Keratinocyte (primary cell): ENCODE measurements around the gene FGGY. TPM values are rescaled to one million over a fixed set of nuclear protein-coding genes. Genes with fewer than 3 reads are reported as not detected.

ENCODE experiments used
- DNase-seq: peaks from one replicate; pipeline ENCODE4 v3.0.0-alpha.2; 2011; ENCODE audit warnings: low read depth, missing footprints, low spot score
- FAIRE-seq: peaks from 2 replicates; lab custom pipeline; 2011; peaks lifted over from hg19 to GRCh38; lab: Jason Lieb, UNC
- H2AFZ ChIP-seq: 2 replicates; pipeline ENCODE4 v1.6.0; 2012; ENCODE audit warnings: low read length, control low read depth, inconsistent platforms; ENCODE audit not compliant: control insufficient read depth
- H3K27ac ChIP-seq: 2 replicates; pipeline ENCODE4 v1.5.1; 2011; ENCODE audit warnings: low read length; ENCODE audit not compliant: control insufficient read depth, insufficient read depth
- H3K27me3 ChIP-seq: 3 replicates; pipeline ENCODE4 v1.6.0; 2011; ENCODE audit warnings: low read length; ENCODE audit not compliant: control insufficient read depth, insufficient read depth; ENCODE audit errors: extremely low read depth
- H3K36me3 ChIP-seq, 2 experiments: 2 replicates in 1 of 2; 3 replicates in 1 of 2; pipeline ENCODE4 v1.5.1; 2011; ENCODE audit warnings: low read length in 2 of 2, mild to moderate bottlenecking in 1 of 2; ENCODE audit not compliant: control insufficient read depth in 2 of 2, insufficient read depth in 2 of 2; ENCODE audit errors: extremely low read depth in 1 of 2
- H3K4me1 ChIP-seq: 3 replicates; pipeline ENCODE4 v1.5.1; 2011; ENCODE audit warnings: low read length; ENCODE audit not compliant: control insufficient read depth, insufficient read depth; ENCODE audit errors: extremely low read depth
- H3K4me2 ChIP-seq: 3 replicates; pipeline ENCODE4 v1.6.0; 2011; ENCODE audit warnings: low read depth, low read length; ENCODE audit not compliant: control insufficient read depth, insufficient read depth; ENCODE audit errors: extremely low read depth
- H3K4me3 ChIP-seq, 3 experiments: fragments of 200-600 bp in 1 of 3; sonication (generic) in 1 of 3; 2 replicates in 2 of 3; 3 replicates in 1 of 3; pipeline ENCODE4 v1.5.1; 2011 to 2016; ENCODE audit warnings: low read length in 3 of 3, mild to moderate bottlenecking in 3 of 3, control low read depth in 2 of 3, inconsistent platforms in 1 of 3, low read depth in 1 of 3, mixed read lengths in 1 of 3, mixed run types in 1 of 3, moderate library complexity in 1 of 3; ENCODE audit not compliant: control insufficient read depth in 2 of 3, insufficient read depth in 2 of 3; ENCODE audit errors: extremely low read depth in 1 of 3
- H3K79me2 ChIP-seq: 2 replicates; pipeline ENCODE4 v1.6.0; 2012; ENCODE audit warnings: low read length; ENCODE audit not compliant: control insufficient read depth, insufficient read depth
- H3K9ac ChIP-seq: 3 replicates; pipeline ENCODE4 v1.6.0; 2011; ENCODE audit warnings: low read length; ENCODE audit not compliant: control insufficient read depth, insufficient read depth; ENCODE audit errors: extremely low read depth
- H3K9me1 ChIP-seq: 3 replicates; pipeline ENCODE4 v1.6.0; 2011; ENCODE audit warnings: low read length; ENCODE audit not compliant: control insufficient read depth, insufficient read depth; ENCODE audit errors: extremely low read depth
- H3K9me3 ChIP-seq: 2 replicates; pipeline ENCODE4 v1.5.1; 2012; ENCODE audit warnings: low read depth, low read length; ENCODE audit not compliant: control insufficient read depth
- H4K20me1 ChIP-seq: 3 replicates; pipeline ENCODE4 v1.6.0; 2011; ENCODE audit warnings: low read length; ENCODE audit not compliant: control insufficient read depth, insufficient read depth; ENCODE audit errors: extremely low read depth
- EZH2 ChIP-seq: IDR thresholded peaks from one replicate; pipeline ENCODE4 v1.6.1; 2012; ENCODE audit warnings: inconsistent platforms, mild to moderate bottlenecking, low read length, moderate library complexity
- dilution Hi-C: fragments of 300-500 bp; cut with MboI; formaldehyde crosslinking; loops from one replicate; pipeline ENCODE4 v1.7.0; 2020; ENCODE audit warnings: low sequenced_read_pairs; ENCODE audit not compliant: extremely low pct_ligation_motif_present
- polyA plus RNA-seq, 5 experiments: library from polyadenylated mRNA; depleted of rRNA in 3 of 5; stranded (reverse) in 3 of 5; stranded (forward) in 1 of 5; unstranded in 1 of 5; fragments of >200 nt; gene quantifications; 1 replicate in 1 of 5; 2 replicates in 3 of 5; 3 replicates in 1 of 5; pipeline versions ENCODE4 v1.2.1 to v1.2.3, GENCODE V29; 2011 to 2012; ENCODE audit warnings: missing spikeins in 2 of 5, low read depth in 1 of 5, low replicate concordance in 1 of 5
- TF ChIP-seq, protein P1 (sequence below), 3 experiments: IDR thresholded peaks in 1 of 3; conservative IDR thresholded peaks in 1 of 3; optimal IDR thresholded peaks in 1 of 3; 2 replicates in 2 of 3; 3 replicates in 1 of 3; pipeline versions ENCODE3 to v1.5.1; 2011; ENCODE audit warnings: low read length in 3 of 3, mild to moderate bottlenecking in 3 of 3, moderate library complexity in 2 of 3, control low read depth in 1 of 3, inconsistent platforms in 1 of 3; ENCODE audit not compliant: insufficient read depth in 2 of 3; ENCODE audit errors: extremely low read depth in 1 of 3

The FGGY gene
- polyA plus RNA-seq, 1 donor (not counting 4 experiments of a cell fraction or from before 2014, with no cell fraction given): 16.6 TPM

DNA sequence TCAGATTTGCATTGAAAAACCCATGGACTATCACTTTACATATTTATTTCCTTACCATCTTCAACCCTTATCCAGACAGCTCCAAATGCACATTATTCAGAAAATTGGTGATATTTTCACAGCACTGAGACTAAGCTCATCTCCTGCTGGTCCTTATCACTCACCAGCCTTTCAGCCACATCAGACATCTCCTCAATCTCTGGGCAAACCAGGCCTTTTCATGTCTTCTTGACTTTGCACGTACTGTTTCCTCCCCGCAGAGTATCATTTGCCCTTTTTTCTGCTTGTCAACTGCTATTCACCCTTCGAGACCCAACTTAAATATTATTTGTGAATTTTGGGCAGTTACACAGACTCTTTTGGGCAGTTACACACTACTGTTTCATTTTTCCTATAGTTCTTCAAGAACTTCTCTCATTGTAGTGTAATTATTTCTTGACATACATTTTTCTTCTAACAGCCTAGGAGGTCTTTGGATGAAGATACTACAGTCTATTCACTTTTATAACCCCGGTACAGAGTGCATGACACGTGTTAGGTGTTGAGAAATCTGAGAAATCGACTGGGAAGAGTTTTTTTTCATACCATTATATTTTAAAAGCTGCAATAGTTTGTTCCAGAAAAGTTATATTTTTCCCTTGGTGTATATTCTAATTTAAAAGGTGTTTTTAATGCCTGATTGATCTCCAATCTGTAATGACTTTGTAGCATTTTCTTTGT lies 98.0 kb downstream of the FGGY start:
- no peak for FAIRE-seq

DNA sequence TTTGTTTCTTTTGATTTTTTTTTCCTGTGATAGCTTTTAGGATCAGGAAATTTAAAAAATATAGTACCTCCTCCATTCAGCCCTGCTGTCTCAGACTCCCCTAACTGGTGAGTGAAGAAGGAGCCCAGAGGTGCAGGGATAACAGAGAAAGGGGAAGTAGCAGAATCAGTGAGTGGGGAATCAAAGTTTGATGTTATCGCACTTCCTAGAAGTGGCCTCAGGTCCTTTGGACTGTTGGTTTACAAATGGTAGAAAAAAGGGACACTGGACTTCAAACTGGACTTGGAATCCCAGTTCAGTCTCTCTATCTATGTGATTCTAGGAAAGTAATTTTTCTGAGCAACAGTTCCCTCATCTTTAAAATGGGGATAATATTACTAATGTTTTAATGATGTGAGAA lies 99.5 kb downstream of the FGGY start:
- Histone ChIP-seq H3K36me3 (no peaks in the 10 kb centered on the region), H3K79me2 (no peaks in the 10 kb centered on the region), H3K4me1 (no peaks in the 10 kb centered on the region), H2AFZ (no peak overlapping the region), H3K9me3 (no peaks in the 10 kb centered on the region), H3K4me3 (no peak overlapping the region), H3K9me1 (no peaks in the 10 kb centered on the region), H4K20me1 (no peaks in the 10 kb centered on the region), H3K4me2 (no peak overlapping the region), H3K27me3 (no peaks in the 10 kb centered on the region), H3K9ac (no peak overlapping the region), H3K27ac (no peak overlapping the region)
- no peak for DNase-seq
- no peak for TF ChIP-seq EZH2
- TF ChIP-seq, protein P1, sequence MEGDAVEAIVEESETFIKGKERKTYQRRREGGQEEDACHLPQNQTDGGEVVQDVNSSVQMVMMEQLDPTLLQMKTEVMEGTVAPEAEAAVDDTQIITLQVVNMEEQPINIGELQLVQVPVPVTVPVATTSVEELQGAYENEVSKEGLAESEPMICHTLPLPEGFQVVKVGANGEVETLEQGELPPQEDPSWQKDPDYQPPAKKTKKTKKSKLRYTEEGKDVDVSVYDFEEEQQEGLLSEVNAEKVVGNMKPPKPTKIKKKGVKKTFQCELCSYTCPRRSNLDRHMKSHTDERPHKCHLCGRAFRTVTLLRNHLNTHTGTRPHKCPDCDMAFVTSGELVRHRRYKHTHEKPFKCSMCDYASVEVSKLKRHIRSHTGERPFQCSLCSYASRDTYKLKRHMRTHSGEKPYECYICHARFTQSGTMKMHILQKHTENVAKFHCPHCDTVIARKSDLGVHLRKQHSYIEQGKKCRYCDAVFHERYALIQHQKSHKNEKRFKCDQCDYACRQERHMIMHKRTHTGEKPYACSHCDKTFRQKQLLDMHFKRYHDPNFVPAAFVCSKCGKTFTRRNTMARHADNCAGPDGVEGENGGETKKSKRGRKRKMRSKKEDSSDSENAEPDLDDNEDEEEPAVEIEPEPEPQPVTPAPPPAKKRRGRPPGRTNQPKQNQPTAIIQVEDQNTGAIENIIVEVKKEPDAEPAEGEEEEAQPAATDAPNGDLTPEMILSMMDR (optimal IDR thresholded peaks at IDR 0.05 in 1 of 3, IDR thresholded peaks at IDR 0.05 in 1 of 3, conservative IDR thresholded peaks at IDR 0.05 in 1 of 3; ENCODE audit: extremely low read depth in 1 of 3, insufficient read depth in 2 of 3, low read length in 3 of 3): no peak
- FAIRE-seq: no peak
- dilution Hi-C loops: no loop called here

More for the DNA sequence above, 98.0 kb downstream of the FGGY start:
- no peaks in the 10 kb centered on the region for H3K79me2 ChIP-seq
- no peak overlapping the region for H2AFZ ChIP-seq
- TF ChIP-seq EZH2: no peak
- TF ChIP-seq, protein P1 (optimal IDR thresholded peaks at IDR 0.05 in 1 of 3, IDR thresholded peaks at IDR 0.05 in 1 of 3, conservative IDR thresholded peaks at IDR 0.05 in 1 of 3; ENCODE audit: extremely low read depth in 1 of 3, insufficient read depth in 2 of 3, low read length in 3 of 3): no peak
- H3K36me3 ChIP-seq: no peaks in the 10 kb centered on the region
- no peak for DNase-seq
- H3K4me3 ChIP-seq: no peak overlapping the region
- no peaks in the 10 kb centered on the region for H4K20me1 ChIP-seq
- H3K4me1 ChIP-seq: no peaks in the 10 kb centered on the region
- H3K9me3 ChIP-seq: no peaks in the 10 kb centered on the region
- no peaks in the 10 kb centered on the region for H3K9me1 ChIP-seq
- dilution Hi-C loops: no loop called here
- H3K27me3 ChIP-seq: no peaks in the 10 kb centered on the region
- no peak overlapping the region for H3K27ac ChIP-seq
- H3K4me2 ChIP-seq: no peak overlapping the region
- no peak overlapping the region for H3K9ac ChIP-seq
